Measurements from ENCODE around the gene BANP. TPM values are rescaled to one million over a fixed set of nuclear protein-coding genes. Genes with fewer than 3 reads are reported as not detected.
"Not testable (repeated sequence)": the region's sequence is repeated elsewhere in the genome, so short reads cannot be mapped to it uniquely, and the experiment has no call there.

Gene BANP
- total RNA-seq, 1 donor from 2014 or later, result 53.9 TPM

- no peak for DNase-seq (ENCODE audit: low spot score, unreplicated experiment)
- H3K27me3 Mint-ChIP-seq, result no peaks in the 10 kb centered on the region
- no peaks in the 10 kb centered on the region for H3K9me3 Mint-ChIP-seq (ENCODE audit: low read depth)
- H3K4me3 Mint-ChIP-seq (ENCODE audit: low read depth), result no peak overlapping the region
- peaks cover 16% of the 10 kb centered on the region for H3K36me3 Mint-ChIP-seq (ENCODE audit: insufficient read depth)
- H3K27ac Mint-ChIP-seq, result no peak overlapping the region
- H3K4me1 Mint-ChIP-seq (ENCODE audit: low read depth), result no peaks in the 10 kb centered on the region
- no peak for TF ChIP-seq CTCF (IDR thresholded peaks at IDR 0.05; ENCODE audit: unreplicated experiment)
Measured at GRCh38 chr16:88035292-88035691, 84.1 kb downstream of the BANP start.

- not testable (repeated sequence) for H3K27me3 Mint-ChIP-seq; H3K27ac Mint-ChIP-seq; H3K4me1 Mint-ChIP-seq (ENCODE audit: low read depth); DNase-seq (ENCODE audit: low spot score, unreplicated experiment); H3K9me3 Mint-ChIP-seq (ENCODE audit: low read depth); H3K4me3 Mint-ChIP-seq (ENCODE audit: low read depth)
- peaks cover 14% of the 10 kb centered on the region for H3K36me3 Mint-ChIP-seq (ENCODE audit: insufficient read depth)
Measured at GRCh38 chr16:88035884-88036639, 84.8 kb downstream of the BANP start.

GRCh38 chr16:88036640-88036996, 85.4 kb downstream of the BANP start:
- not testable (repeated sequence) for H3K4me3 Mint-ChIP-seq (ENCODE audit: low read depth); H3K4me1 Mint-ChIP-seq (ENCODE audit: low read depth); H3K27me3 Mint-ChIP-seq; DNase-seq (ENCODE audit: low spot score, unreplicated experiment); H3K27ac Mint-ChIP-seq; H3K9me3 Mint-ChIP-seq (ENCODE audit: low read depth)
- H3K36me3 Mint-ChIP-seq (ENCODE audit: insufficient read depth), result peaks cover 16% of the 10 kb centered on the region

GRCh38 chr16:88037359-88037758, 86.1 kb downstream of the BANP start:
- H3K4me1 Mint-ChIP-seq (ENCODE audit: low read depth); H3K27me3 Mint-ChIP-seq: not testable (repeated sequence)

GRCh38 chr16:88037876-88038525, 86.8 kb downstream of the BANP start:
- not testable (repeated sequence) for H3K27me3 Mint-ChIP-seq; H3K4me1 Mint-ChIP-seq (ENCODE audit: low read depth); H3K9me3 Mint-ChIP-seq (ENCODE audit: low read depth); DNase-seq (ENCODE audit: low spot score, unreplicated experiment); H3K4me3 Mint-ChIP-seq (ENCODE audit: low read depth)
- peak overlapping the region; percentile 59 for H3K27ac Mint-ChIP-seq
- H3K36me3 Mint-ChIP-seq (ENCODE audit: insufficient read depth), result peaks cover 19% of the 10 kb centered on the region

More at GRCh38 chr16:88037359-88037758, 86.1 kb downstream of the BANP start:
- not testable (repeated sequence) for H3K9me3 Mint-ChIP-seq (ENCODE audit: low read depth); H3K27ac Mint-ChIP-seq; DNase-seq (ENCODE audit: low spot score, unreplicated experiment); H3K4me3 Mint-ChIP-seq (ENCODE audit: low read depth)
- peaks cover 20% of the 10 kb centered on the region for H3K36me3 Mint-ChIP-seq (ENCODE audit: insufficient read depth)

- peaks cover 22% of the 10 kb centered on the region for H3K36me3 Mint-ChIP-seq (ENCODE audit: insufficient read depth)
- H3K27me3 Mint-ChIP-seq; H3K4me3 Mint-ChIP-seq (ENCODE audit: low read depth); H3K4me1 Mint-ChIP-seq (ENCODE audit: low read depth); DNase-seq (ENCODE audit: low spot score, unreplicated experiment); H3K9me3 Mint-ChIP-seq (ENCODE audit: low read depth); H3K27ac Mint-ChIP-seq: not testable (repeated sequence)
Measured at GRCh38 chr16:88038526-88038908, 87.3 kb downstream of the BANP start.

GRCh38 chr16:88039591-88039990, 88.4 kb downstream of the BANP start:
- DNase-seq (ENCODE audit: low spot score, unreplicated experiment), result no peak
- H3K27ac Mint-ChIP-seq, result no peak overlapping the region
- no peaks in the 10 kb centered on the region for H3K27me3 Mint-ChIP-seq
- TF ChIP-seq CTCF (IDR thresholded peaks at IDR 0.05; ENCODE audit: unreplicated experiment), result no peak
- no peaks in the 10 kb centered on the region for H3K4me1 Mint-ChIP-seq (ENCODE audit: low read depth)
- H3K36me3 Mint-ChIP-seq (ENCODE audit: insufficient read depth), result peaks cover 23% of the 10 kb centered on the region
- no peak overlapping the region for H3K4me3 Mint-ChIP-seq (ENCODE audit: low read depth)
- H3K9me3 Mint-ChIP-seq (ENCODE audit: low read depth), result no peaks in the 10 kb centered on the region

GRCh38 chr16:88040196-88040876, 89.1 kb downstream of the BANP start:
- peak overlapping the region; percentile 56 for H3K27ac Mint-ChIP-seq
- H3K9me3 Mint-ChIP-seq (ENCODE audit: low read depth); H3K4me3 Mint-ChIP-seq (ENCODE audit: low read depth); H3K4me1 Mint-ChIP-seq (ENCODE audit: low read depth); DNase-seq (ENCODE audit: low spot score, unreplicated experiment); H3K27me3 Mint-ChIP-seq: not testable (repeated sequence)
- peaks cover 23% of the 10 kb centered on the region for H3K36me3 Mint-ChIP-seq (ENCODE audit: insufficient read depth)

GRCh38 chr16:88040877-88041244, 89.6 kb downstream of the BANP start:
- peak overlapping the region; percentile 45 for H3K27ac Mint-ChIP-seq
- not testable (repeated sequence) for H3K4me3 Mint-ChIP-seq (ENCODE audit: low read depth); H3K9me3 Mint-ChIP-seq (ENCODE audit: low read depth); H3K27me3 Mint-ChIP-seq; H3K4me1 Mint-ChIP-seq (ENCODE audit: low read depth); DNase-seq (ENCODE audit: low spot score, unreplicated experiment)
- H3K36me3 Mint-ChIP-seq (ENCODE audit: insufficient read depth), result peaks cover 20% of the 10 kb centered on the region

- not testable (repeated sequence) for H3K4me1 Mint-ChIP-seq (ENCODE audit: low read depth); H3K27me3 Mint-ChIP-seq; H3K4me3 Mint-ChIP-seq (ENCODE audit: low read depth); H3K9me3 Mint-ChIP-seq (ENCODE audit: low read depth); DNase-seq (ENCODE audit: low spot score, unreplicated experiment); H3K27ac Mint-ChIP-seq
- H3K36me3 Mint-ChIP-seq (ENCODE audit: insufficient read depth), result peaks cover 15% of the 10 kb centered on the region
Measured at GRCh38 chr16:88041506-88041905, 90.3 kb downstream of the BANP start.

GRCh38 chr16:88041986-88042562, 90.8 kb downstream of the BANP start:
- H3K4me1 Mint-ChIP-seq (ENCODE audit: low read depth); H3K4me3 Mint-ChIP-seq (ENCODE audit: low read depth); H3K27ac Mint-ChIP-seq; H3K9me3 Mint-ChIP-seq (ENCODE audit: low read depth); H3K27me3 Mint-ChIP-seq; DNase-seq (ENCODE audit: low spot score, unreplicated experiment): not testable (repeated sequence)
- peaks cover 14% of the 10 kb centered on the region for H3K36me3 Mint-ChIP-seq (ENCODE audit: insufficient read depth)

Data from progenitor cell of endocrine pancreas (in vitro differentiated cells).